GM10266 (cell line): ENCODE measurements around the gene RIN1.

Experiments used
- DNase-seq: peaks from one replicate; pipeline ENCODE4 v3.0.0; 2012; ENCODE audit errors: extremely low spot score
- CTCF ChIP-seq: IDR thresholded peaks from 2 replicates; pipeline ENCODE4 v1.5.1; 2012; ENCODE audit warnings: mild to moderate bottlenecking, low read depth; ENCODE audit not compliant: control insufficient read depth, insufficient read depth; ENCODE audit errors: missing control alignments

RIN1 gene

GRCh38 chr11:66331542-66332370 lies 4.5 kb downstream of the RIN1 start:
- DNase-seq = no peak
- TF ChIP-seq CTCF = no peak

GRCh38 chr11:66330931-66331330 lies 5.3 kb downstream of the RIN1 start:
- no peak for DNase-seq
- no peak for TF ChIP-seq CTCF

- DNase-seq = no peak
Observed at GRCh38 chr11:66329165-66329673, 7.0 kb downstream of the RIN1 start.

DNA sequence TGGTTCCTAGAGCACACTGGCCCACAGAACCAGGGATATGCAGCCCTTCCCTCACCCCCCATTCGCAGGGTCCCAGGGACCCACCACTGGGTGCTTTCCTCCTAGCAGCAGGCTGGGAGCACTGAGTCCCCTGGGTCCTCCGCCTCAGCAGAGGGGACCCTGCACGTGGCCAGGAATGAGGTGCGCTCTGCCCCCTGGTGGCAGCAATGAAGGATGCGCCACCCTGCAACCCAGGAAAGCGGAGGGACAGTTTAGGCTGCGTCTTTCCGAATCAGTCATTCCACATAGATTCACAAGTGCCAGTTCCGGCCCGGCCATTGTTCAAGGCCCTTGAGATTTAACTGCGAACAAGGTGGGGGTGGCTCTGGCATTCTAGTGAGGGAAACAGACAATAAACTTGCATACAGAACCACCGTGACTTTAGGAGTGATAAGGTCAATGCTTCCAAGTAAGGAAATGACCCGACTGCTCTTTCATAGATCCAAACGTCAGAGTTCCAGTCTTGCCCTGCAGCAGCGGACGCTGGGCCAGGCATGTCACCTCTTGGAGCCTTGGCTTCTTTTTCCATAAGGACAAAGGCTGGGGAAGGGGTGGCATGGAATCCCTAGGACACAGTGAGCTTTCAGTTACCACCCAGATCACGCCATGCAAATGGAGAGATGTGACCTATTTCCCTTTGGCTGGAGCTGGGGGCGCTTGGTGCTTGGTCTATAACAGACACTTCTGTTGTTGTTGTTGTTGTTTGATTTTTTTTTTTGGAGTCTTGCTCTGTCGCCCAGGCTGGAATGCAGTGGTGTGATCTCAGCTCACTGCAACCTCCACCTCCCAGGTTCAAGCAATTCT lies 7.7 kb downstream of the RIN1 start:
- peak; percentile 95 for TF ChIP-seq CTCF
- DNase-seq = peak; percentile 89

More at GRCh38 chr11:66329165-66329673, 7.0 kb downstream of the RIN1 start:
- no peak for TF ChIP-seq CTCF

DNA sequence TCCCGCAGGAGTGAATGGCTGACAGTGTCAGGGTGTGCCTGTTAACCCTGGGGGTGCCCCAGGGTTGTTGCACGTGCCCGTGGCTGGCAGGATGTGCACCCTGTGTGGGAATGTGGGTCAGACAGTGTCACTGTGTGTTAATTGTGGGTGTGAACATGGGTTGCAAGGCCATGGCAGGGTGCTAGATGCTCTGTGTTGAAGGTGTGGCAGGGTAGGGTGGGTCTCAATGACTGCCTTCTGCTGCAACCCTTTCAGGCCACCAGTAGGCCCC lies 8.3 kb downstream of the RIN1 start:
- DNase-seq = no peak
- no peak for TF ChIP-seq CTCF

- no peak for TF ChIP-seq CTCF
- DNase-seq = no peak
Observed at GRCh38 chr11:66327171-66328030, 8.8 kb downstream of the RIN1 start.
